Iris pigment epithelial cell (primary cell): ENCODE data around the gene RSAD2.

Experiments
- DNase-seq: peaks from one replicate; pipeline ENCODE4 v3.0.0-alpha.2; 2011; ENCODE audit warnings: low read depth

The RSAD2 gene

GRCh38 chr2:6945087-6945813, 67.7 kb downstream of the RSAD2 start:
- no peak for DNase-seq

- peak; percentile 13 for DNase-seq
Observed at GRCh38 chr2:6945821-6946220, 68.2 kb downstream of the RSAD2 start.

GRCh38 chr2:6946722-6947121, 69.1 kb downstream of the RSAD2 start:
- peak; percentile 95 for DNase-seq
